Loucy (cell line): ENCODE data around the gene CDC37L1.

ENCODE experiments used
- H2AFZ ChIP-seq: fragments of 200-600 bp; sonication (generic); 2 replicates; pipeline ENCODE4 v1.6.0; 2016; ENCODE audit warnings: antibody characterized with exemption, mild to moderate bottlenecking, low read length, moderate library complexity
- H3F3A ChIP-seq: fragments of 200-600 bp; 2 replicates; pipeline ENCODE4 v1.6.0; 2016; ENCODE audit warnings: antibody characterized with exemption, low read depth, mild to moderate bottlenecking
- H3K27me3 ChIP-seq: fragments of 200-600 bp; sonication (generic); 2 replicates; pipeline ENCODE4 v1.6.1; 2014; ENCODE audit warnings: low read length, mild to moderate bottlenecking; ENCODE audit not compliant: insufficient read depth, poor library complexity, severe bottlenecking
- H3K36me3 ChIP-seq: fragments of 200-600 bp; sonication (generic); 2 replicates; pipeline ENCODE4 v1.6.1; 2016; ENCODE audit warnings: low read length; ENCODE audit not compliant: insufficient read depth
- H3K4me1 ChIP-seq: fragments of 200-600 bp; sonication (generic); 2 replicates; pipeline ENCODE4 v1.5.1; 2014; ENCODE audit warnings: low read length, mild to moderate bottlenecking; ENCODE audit not compliant: insufficient read depth, poor library complexity, severe bottlenecking
- H3K4me2 ChIP-seq: fragments of 200-600 bp; sonication (generic); 2 replicates; pipeline ENCODE4 v1.6.0; 2014; ENCODE audit warnings: antibody characterized with exemption, low read length, low read depth, mild to moderate bottlenecking; ENCODE audit not compliant: poor library complexity, severe bottlenecking
- H3K4me3 ChIP-seq: fragments of 200-600 bp; sonication (generic); 2 replicates; pipeline ENCODE4 v1.5.1; 2014; ENCODE audit warnings: low read length, mild to moderate bottlenecking, mixed read lengths; ENCODE audit not compliant: poor library complexity, severe bottlenecking
- H3K79me2 ChIP-seq: fragments of 200-600 bp; sonication (generic); 2 replicates; pipeline ENCODE4 v1.6.1; 2014; ENCODE audit warnings: low read length; ENCODE audit not compliant: insufficient read depth
- H3K9ac ChIP-seq: fragments of 200-600 bp; sonication (generic); 2 replicates; pipeline ENCODE4 v1.6.0; 2014; ENCODE audit warnings: mild to moderate bottlenecking, low read depth, low read length, moderate library complexity; ENCODE audit not compliant: poor library complexity, severe bottlenecking
- H3K9me2 ChIP-seq: fragments of 200-600 bp; sonication (generic); replicated peaks from 2 replicates; pipeline ENCODE4 v1.6.1; 2016; ENCODE audit warnings: low read depth, low read length, mixed read lengths
- H3K9me3 ChIP-seq: fragments of 200-600 bp; sonication (generic); 2 replicates; pipeline ENCODE4 v1.6.1; 2014; ENCODE audit warnings: mild to moderate bottlenecking, antibody characterized with exemption, low read length, low read depth; ENCODE audit not compliant: insufficient read depth
- H4K20me1 ChIP-seq: fragments of 200-600 bp; sonication (generic); 2 replicates; pipeline ENCODE4 v1.6.0; 2014; ENCODE audit warnings: antibody characterized with exemption, low read length, mild to moderate bottlenecking; ENCODE audit not compliant: insufficient read depth, poor library complexity, severe bottlenecking
- EZH2phosphoT487 ChIP-seq: fragments of 200-600 bp; IDR thresholded peaks from 2 replicates; pipeline ENCODE4 v1.6.1; 2018; ENCODE audit warnings: antibody characterized with exemption, mild to moderate bottlenecking, moderate library complexity, borderline replicate concordance
- TF ChIP-seq, protein P1 (sequence below): fragments of 200-600 bp; sonication (generic); conservative IDR thresholded peaks from 2 replicates; pipeline ENCODE4 v1.5.1; 2014; ENCODE audit warnings: mild to moderate bottlenecking, antibody characterized with exemption, low read length

Gene CDC37L1

DNA sequence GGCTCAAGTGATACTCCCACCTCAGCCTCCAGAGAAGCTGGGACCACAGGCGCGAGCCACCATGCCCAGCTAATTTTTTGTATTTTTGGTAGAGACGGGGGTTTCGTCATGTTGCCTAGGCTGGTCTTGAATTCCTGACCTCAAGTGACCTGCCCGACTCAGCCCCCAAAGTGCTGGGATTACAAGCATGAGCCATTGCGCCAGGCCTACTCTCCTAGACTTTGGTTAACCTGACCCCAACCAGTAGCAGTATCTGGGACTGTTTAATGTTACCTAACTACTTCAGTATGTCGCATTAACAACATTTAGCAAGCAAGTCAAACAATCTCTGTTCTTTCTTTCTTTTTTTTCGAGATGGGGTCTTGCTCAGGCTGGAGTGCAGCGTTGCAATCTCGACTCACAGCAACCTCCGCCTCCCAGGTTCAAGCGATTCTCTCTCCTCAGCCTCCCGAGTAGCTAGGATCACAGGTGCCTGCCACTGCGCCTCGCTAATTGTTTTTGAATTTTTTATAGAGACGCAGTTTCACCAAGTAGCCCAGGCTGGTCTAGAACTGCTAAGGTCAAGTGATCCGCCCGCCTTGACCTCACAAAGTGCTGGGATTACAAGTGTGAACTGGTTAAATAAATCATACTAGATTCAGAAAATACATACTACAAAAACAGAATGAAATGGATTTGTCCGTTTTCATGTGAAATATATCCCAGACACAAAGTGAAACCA is 59.7 kb downstream of the CDC37L1 start:
- Histone ChIP-seq H3K9me2 (no peaks in the 10 kb centered on the region), H3K4me2 (peak overlapping the region; percentile 78), H4K20me1 (peaks cover 28% of the 10 kb centered on the region), H3K4me1 (peaks cover 34% of the 10 kb centered on the region), H3K9ac (peak overlapping the region; percentile 92), H3F3A (peaks cover 5% of the 10 kb centered on the region; the same call in 1 of the 2 replicates), H3K4me3 (peak overlapping the region; percentile 90), H3K27me3 (no peaks in the 10 kb centered on the region), H3K79me2 (peaks cover 52% of the 10 kb centered on the region), H3K9me3 (no peaks in the 10 kb centered on the region), H3K36me3 (no peaks in the 10 kb centered on the region), H2AFZ (no peak overlapping the region)
- TF ChIP-seq EZH2phosphoT487: no peak
- TF ChIP-seq, protein P1, sequence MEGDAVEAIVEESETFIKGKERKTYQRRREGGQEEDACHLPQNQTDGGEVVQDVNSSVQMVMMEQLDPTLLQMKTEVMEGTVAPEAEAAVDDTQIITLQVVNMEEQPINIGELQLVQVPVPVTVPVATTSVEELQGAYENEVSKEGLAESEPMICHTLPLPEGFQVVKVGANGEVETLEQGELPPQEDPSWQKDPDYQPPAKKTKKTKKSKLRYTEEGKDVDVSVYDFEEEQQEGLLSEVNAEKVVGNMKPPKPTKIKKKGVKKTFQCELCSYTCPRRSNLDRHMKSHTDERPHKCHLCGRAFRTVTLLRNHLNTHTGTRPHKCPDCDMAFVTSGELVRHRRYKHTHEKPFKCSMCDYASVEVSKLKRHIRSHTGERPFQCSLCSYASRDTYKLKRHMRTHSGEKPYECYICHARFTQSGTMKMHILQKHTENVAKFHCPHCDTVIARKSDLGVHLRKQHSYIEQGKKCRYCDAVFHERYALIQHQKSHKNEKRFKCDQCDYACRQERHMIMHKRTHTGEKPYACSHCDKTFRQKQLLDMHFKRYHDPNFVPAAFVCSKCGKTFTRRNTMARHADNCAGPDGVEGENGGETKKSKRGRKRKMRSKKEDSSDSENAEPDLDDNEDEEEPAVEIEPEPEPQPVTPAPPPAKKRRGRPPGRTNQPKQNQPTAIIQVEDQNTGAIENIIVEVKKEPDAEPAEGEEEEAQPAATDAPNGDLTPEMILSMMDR: no peak

DNA sequence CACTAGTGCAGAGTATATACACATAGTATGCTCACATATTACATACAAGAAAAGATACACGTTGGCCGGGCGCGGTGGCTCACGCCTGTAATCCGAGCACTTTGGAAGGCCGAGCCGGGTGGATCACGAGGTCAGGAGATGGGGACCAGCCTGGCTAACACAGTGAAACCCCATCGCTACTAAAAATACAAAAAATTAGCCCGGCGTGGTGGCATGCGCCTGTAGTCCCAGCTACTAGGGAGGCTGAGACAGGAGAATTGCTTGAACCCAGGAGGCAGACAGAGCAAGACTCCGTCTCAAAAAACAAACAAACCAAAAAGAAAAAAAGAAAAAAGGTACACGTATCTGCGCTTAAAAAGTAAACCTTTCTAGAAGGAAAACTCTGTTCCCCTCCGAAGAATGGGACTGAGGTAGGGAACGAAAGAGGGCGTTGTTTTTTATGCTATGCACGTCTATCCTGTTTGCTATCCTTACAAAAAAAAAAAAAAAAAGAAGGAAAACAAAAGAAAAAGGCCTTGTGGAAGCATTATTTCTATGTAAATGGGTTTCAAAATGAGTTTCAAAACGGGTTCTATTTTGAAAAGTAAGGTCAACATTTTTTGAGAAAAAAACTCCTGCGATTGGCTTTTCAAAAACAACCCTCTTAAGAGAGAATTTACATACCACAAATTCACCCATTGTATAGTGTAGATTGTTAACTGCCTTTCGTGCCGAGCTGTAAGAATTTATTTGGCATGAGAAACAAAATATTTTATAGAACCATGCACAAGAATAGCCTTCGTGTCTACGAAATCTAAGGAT is 60.4 kb downstream of the CDC37L1 start:
- Histone ChIP-seq H3F3A (peaks cover 5% of the 10 kb centered on the region; the same call in 1 of the 2 replicates), H3K27me3 (no peaks in the 10 kb centered on the region), H3K4me1 (peaks cover 30% of the 10 kb centered on the region), H3K36me3 (no peaks in the 10 kb centered on the region), H3K79me2 (peaks cover 45% of the 10 kb centered on the region), H3K9me3 (no peaks in the 10 kb centered on the region), H3K4me2 (peak overlapping the region; percentile 78), H3K4me3 (peak overlapping the region; percentile 90), H2AFZ (peak overlapping the region; percentile 91), H3K9me2 (no peaks in the 10 kb centered on the region), H3K9ac (peak overlapping the region; percentile 92), H4K20me1 (peaks cover 24% of the 10 kb centered on the region)
- TF ChIP-seq EZH2phosphoT487: no peak
- TF ChIP-seq, protein P1: no peak

DNA sequence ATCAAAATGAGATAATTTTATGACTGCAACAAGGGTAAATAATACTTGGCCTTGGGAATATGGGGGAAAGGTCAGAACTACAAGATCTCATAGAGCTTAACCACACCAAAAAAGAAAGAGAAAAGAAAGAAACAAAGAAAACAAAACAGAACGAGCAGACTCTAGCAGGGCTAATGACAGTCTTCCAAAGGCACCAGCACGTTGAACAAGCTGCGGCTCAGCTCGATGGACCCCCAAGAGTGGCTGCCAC is 60.9 kb downstream of the CDC37L1 start:
- no peaks in the 10 kb centered on the region for H3K36me3 ChIP-seq
- H3K4me1 ChIP-seq: peaks cover 30% of the 10 kb centered on the region
- H3K79me2 ChIP-seq: peaks cover 44% of the 10 kb centered on the region
- no peak for TF ChIP-seq EZH2phosphoT487
- TF ChIP-seq, protein P1: no peak
- peak overlapping the region; percentile 91 for H2AFZ ChIP-seq
- H3K9me3 ChIP-seq: no peaks in the 10 kb centered on the region
- H3K9me2 ChIP-seq: no peaks in the 10 kb centered on the region
- no peaks in the 10 kb centered on the region for H3K27me3 ChIP-seq
- peaks cover 22% of the 10 kb centered on the region for H4K20me1 ChIP-seq
- H3K4me2 ChIP-seq: peak overlapping the region; percentile 78
- peaks cover 5% of the 10 kb centered on the region; the same call in 1 of the 2 replicates for H3F3A ChIP-seq
- H3K9ac ChIP-seq: peak overlapping the region; percentile 92
- peak overlapping the region; percentile 90 for H3K4me3 ChIP-seq
